WI38 (cell line): ENCODE data around the gene ZNF680.

ENCODE experiments used
- H3K4me3 ChIP-seq: 2 replicates; pipeline ENCODE4 v1.5.1; 2011; ENCODE audit warnings: low read depth, mild to moderate bottlenecking, control low read depth, low read length
- TF ChIP-seq, protein P1 (sequence below): IDR thresholded peaks from 2 replicates; pipeline ENCODE4 v1.5.1; 2012; ENCODE audit warnings: low read depth, mild to moderate bottlenecking, control low read depth, low read length

Gene ZNF680

DNA sequence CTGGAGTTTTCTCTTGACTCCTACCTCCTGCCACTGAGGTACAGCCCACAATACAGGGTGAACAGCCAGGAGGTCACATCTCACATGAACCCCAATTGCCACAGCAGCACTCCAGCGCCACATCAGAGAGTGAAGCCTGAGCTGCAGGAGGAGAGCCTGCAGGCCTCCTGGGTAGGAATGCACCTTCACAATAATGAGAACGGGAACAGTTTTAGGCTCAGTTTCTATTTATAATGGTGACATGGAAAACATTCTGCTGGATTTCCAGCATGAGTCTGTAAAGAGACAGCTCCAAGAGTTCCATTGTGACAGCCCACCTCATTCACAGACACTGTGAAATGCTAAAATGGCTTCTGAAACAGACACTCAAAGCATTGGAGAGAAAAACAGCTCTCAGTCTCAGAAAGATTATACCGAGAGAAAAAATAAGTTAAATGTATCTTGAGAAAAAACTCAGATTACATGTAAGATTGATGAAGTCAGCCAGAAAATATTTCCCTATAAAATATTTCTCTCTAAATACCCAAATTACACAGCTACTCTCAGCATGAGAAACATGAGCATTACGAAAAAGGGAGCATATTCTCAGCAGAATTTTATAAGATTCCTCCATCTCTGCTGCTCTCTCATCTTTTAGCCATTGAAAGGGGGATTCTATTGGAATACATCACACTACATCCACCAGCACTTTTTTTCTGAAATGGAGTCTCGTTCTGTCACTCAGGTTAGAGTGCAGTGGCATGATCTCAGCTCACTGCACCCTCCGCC lies 11.3 kb downstream of the ZNF680 start:
- H3K4me3 ChIP-seq, result no peak overlapping the region
- TF ChIP-seq, protein P1, sequence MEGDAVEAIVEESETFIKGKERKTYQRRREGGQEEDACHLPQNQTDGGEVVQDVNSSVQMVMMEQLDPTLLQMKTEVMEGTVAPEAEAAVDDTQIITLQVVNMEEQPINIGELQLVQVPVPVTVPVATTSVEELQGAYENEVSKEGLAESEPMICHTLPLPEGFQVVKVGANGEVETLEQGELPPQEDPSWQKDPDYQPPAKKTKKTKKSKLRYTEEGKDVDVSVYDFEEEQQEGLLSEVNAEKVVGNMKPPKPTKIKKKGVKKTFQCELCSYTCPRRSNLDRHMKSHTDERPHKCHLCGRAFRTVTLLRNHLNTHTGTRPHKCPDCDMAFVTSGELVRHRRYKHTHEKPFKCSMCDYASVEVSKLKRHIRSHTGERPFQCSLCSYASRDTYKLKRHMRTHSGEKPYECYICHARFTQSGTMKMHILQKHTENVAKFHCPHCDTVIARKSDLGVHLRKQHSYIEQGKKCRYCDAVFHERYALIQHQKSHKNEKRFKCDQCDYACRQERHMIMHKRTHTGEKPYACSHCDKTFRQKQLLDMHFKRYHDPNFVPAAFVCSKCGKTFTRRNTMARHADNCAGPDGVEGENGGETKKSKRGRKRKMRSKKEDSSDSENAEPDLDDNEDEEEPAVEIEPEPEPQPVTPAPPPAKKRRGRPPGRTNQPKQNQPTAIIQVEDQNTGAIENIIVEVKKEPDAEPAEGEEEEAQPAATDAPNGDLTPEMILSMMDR, result no peak

GRCh38 chr7:64544010-64544409 lies 18.9 kb downstream of the ZNF680 start:
- H3K4me3 ChIP-seq, result no peak overlapping the region
- TF ChIP-seq, protein P1, result no peak

DNA sequence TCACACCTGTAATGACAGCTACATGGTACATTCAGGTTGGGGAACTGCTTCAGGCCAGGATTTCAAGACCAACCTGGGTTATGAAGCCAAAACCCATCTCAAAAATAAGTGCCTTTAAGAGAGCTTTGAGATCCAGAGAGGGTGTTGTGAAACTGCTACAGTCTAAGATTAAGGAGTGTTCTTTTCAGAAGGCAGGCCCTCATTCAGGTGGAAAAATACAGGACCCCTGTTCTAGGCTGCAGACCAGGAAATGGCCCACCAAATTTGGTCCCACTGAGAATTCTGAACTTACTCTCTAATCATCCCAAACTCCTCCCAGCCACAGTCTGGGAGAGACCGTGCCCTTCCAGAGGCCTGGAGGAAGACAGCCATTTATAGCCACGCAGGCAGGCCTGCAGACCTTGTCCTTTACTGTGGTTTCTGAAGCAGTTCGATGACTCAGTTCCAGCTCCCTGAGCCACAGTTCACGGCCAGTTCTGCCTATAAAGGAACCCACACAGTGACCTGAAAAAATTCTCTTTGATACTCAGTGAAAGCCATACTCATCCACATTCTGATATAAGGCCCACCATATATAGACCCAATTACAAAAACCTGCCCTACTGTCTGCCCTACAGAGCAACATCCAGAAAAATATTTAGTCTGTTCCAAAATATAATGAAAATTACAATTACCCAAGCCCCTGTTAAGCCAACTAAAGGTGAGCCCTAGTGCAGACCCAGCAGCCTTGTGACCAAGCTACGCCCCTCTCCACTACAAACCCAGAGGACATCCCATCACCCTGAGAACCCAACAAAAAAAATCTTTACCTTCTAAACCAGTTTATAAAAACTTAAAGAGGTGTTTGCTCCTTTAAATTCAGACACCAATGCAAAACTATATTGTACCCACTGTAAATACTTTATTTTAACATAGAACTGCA lies 21.2 kb downstream of the ZNF680 start:
- no peak overlapping the region for H3K4me3 ChIP-seq
- TF ChIP-seq, protein P1, result no peak

GRCh38 chr7:64533756-64534155 lies 29.1 kb downstream of the ZNF680 start:
- H3K4me3 ChIP-seq, result no peak overlapping the region
- TF ChIP-seq, protein P1, result no peak

- TF ChIP-seq, protein P1, result no peak
- no peak overlapping the region for H3K4me3 ChIP-seq
These were observed 34.1 kb downstream of the ZNF680 start for GRCh38 chr7:64528770-64529169.

- no peak overlapping the region for H3K4me3 ChIP-seq
- TF ChIP-seq, protein P1, result no peak
These were observed 41.4 kb downstream of the ZNF680 start for GRCh38 chr7:64521409-64521984.
